ENCODE measurements around the gene B3GNT2.
A peak's percentile ranks its signal among the peaks of the same experiment; 100 is the strongest.

The B3GNT2 gene

DNA sequence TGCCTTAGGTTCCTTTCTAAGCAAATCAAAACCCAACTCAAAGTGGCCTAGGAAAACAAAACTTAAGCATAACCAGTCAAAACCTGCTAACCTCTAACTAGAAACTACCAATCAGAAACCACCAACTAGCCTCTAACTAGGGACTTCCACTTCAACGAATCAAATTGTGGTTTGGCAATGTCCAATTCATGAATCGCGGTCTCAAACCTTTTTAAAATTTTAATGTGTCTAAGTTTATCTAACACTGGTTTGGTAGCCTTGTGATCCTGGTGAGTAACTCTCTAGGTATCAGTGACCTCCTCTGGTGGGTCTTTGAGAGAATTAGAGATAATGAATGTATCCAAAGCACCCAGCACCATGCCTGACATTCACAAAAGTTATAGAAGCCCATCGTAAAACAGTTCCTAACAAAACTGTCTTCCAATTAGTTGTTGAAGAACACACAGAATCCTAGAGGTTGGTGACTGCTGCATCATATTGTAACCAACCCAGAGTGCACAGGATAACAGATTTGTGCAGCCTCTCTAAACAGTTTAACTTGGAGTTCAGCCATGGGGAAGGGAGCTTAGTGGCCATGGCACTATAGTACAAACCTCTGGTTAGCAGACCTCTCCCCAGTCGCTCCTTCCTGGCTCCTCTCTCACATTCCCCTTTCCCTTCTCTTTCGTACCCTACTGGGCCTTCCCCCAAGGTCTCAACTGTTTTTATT, 45.2 kb upstream of the B3GNT2 start:
- H2BK120ac ChIP-seq (ENCODE audit: insufficient read depth, low read length, poor library complexity), result peak overlapping the region; percentile 36
- no peak overlapping the region for H3K9ac ChIP-seq (ENCODE audit: low read length)
- H3K9me3 ChIP-seq (ENCODE audit: insufficient read depth, low read depth, low read length), result no peaks in the 10 kb centered on the region
- no peaks in the 10 kb centered on the region for H3K27me3 ChIP-seq (ENCODE audit: insufficient read depth, low read length)
- H3K14ac ChIP-seq (ENCODE audit: low read length), result no peak overlapping the region
- no peak overlapping the region for H3K27ac ChIP-seq (ENCODE audit: low read depth, low read length)
- H3K36me3 ChIP-seq (ENCODE audit: control insufficient read depth in 1 of 2, insufficient read depth in 2 of 2, low read length in 2 of 2), result no peaks in the 10 kb centered on the region
- no peak overlapping the region for H3K4me2 ChIP-seq (ENCODE audit: low read length)
- peak; percentile 23 to 53 for DNase-seq
- peaks cover 11 to 17% of the 10 kb centered on the region in 2 experiments for H3K4me1 ChIP-seq (ENCODE audit: control insufficient read depth in 1 of 2, insufficient read depth in 2 of 2, low read length in 2 of 2)
- no peak overlapping the region for H2AFZ ChIP-seq (ENCODE audit: insufficient read depth, low read length, poor library complexity)
- H4K91ac ChIP-seq (ENCODE audit: low read depth, low read length), result peak overlapping the region; percentile 45
- no CpG with 5 or more reads among the region's 6 CpGs for WGBS (ENCODE audit: extremely low coverage, insufficient coverage, insufficient read length)
- peaks cover 15% of the 10 kb centered on the region for H3K79me1 ChIP-seq (ENCODE audit: low read length)
- no peak overlapping the region for H4K12ac ChIP-seq (ENCODE audit: low read depth, low read length)
- H4K8ac ChIP-seq (ENCODE audit: low read depth, low read length), result no peak overlapping the region
- H3K18ac ChIP-seq (ENCODE audit: low read length), result no peak overlapping the region
- no peak overlapping the region for H2AK5ac ChIP-seq (ENCODE audit: low read length)
- no peak overlapping the region for H3K4ac ChIP-seq (ENCODE audit: low read depth, low read length)
- H3K23ac ChIP-seq (ENCODE audit: low read length), result no peak overlapping the region
- peak overlapping the region; percentile 55 for H2BK12ac ChIP-seq (ENCODE audit: low read length)
- H2BK5ac ChIP-seq (ENCODE audit: low read depth, low read length, poor library complexity), result no peak overlapping the region
- H3K79me2 ChIP-seq (ENCODE audit: control insufficient read depth, insufficient read depth, low read length, poor library complexity), result peaks cover 3% of the 10 kb centered on the region
- no peak overlapping the region for H3K4me3 ChIP-seq (ENCODE audit: low read depth, low read length)

DNA sequence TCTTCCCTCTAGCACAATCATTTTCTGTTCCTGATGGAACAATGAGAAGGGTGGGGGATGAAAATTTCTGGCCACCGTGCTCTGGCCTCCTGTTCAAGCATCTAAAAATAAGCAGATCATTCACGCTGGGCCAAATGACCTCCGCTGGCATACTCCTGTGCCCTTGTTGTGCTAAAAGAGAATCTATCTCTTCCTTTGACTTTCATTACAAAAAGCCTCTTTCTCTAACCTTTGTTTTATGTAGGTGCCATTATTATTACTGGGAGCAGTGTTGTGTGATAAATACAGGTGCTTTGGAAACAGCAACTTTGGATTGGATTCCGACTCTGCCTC, 44.6 kb upstream of the B3GNT2 start:
- no peak overlapping the region for H4K8ac ChIP-seq (ENCODE audit: low read depth, low read length)

GRCh38 chr2:62152000-62152399, 43.9 kb upstream of the B3GNT2 start:
- Histone ChIP-seq H2BK120ac (ENCODE audit: insufficient read depth, low read length, poor library complexity) (no peak overlapping the region), H3K23ac (ENCODE audit: low read length) (no peak overlapping the region)
- WGBS (ENCODE audit: extremely low coverage, insufficient coverage, insufficient read length), result no CpG with 5 or more reads among the region's 3 CpGs

More for the DNA sequence above, 44.6 kb upstream of the B3GNT2 start:
- Histone ChIP-seq H2BK120ac (ENCODE audit: insufficient read depth, low read length, poor library complexity) (peak overlapping the region; percentile 36), H3K79me2 (ENCODE audit: control insufficient read depth, insufficient read depth, low read length, poor library complexity) (peaks cover 3% of the 10 kb centered on the region), H2BK5ac (ENCODE audit: low read depth, low read length, poor library complexity) (no peak overlapping the region), H3K4me3 (ENCODE audit: low read depth, low read length) (no peak overlapping the region), H3K14ac (ENCODE audit: low read length) (no peak overlapping the region), H3K27me3 (ENCODE audit: insufficient read depth, low read length) (no peaks in the 10 kb centered on the region), H4K12ac (ENCODE audit: low read depth, low read length) (no peak overlapping the region), H3K4ac (ENCODE audit: low read depth, low read length) (no peak overlapping the region), H2BK12ac (ENCODE audit: low read length) (peak overlapping the region; percentile 55), H2AK5ac (ENCODE audit: low read length) (no peak overlapping the region), H3K4me1 (ENCODE audit: control insufficient read depth in 1 of 2, insufficient read depth in 2 of 2, low read length in 2 of 2) (peaks cover 11 to 17% of the 10 kb centered on the region in 2 experiments), H3K9me3 (ENCODE audit: insufficient read depth, low read depth, low read length) (no peaks in the 10 kb centered on the region), H2AFZ (ENCODE audit: insufficient read depth, low read length, poor library complexity) (no peak overlapping the region), H4K91ac (ENCODE audit: low read depth, low read length) (peak overlapping the region; percentile 45), H3K4me2 (ENCODE audit: low read length) (no peak overlapping the region), H3K23ac (ENCODE audit: low read length) (no peak overlapping the region), H3K36me3 (ENCODE audit: control insufficient read depth in 1 of 2, insufficient read depth in 2 of 2, low read length in 2 of 2) (no peaks in the 10 kb centered on the region), H3K79me1 (ENCODE audit: low read length) (peaks cover 15% of the 10 kb centered on the region), H3K27ac (ENCODE audit: low read depth, low read length) (no peak overlapping the region), H3K9ac (ENCODE audit: low read length) (no peak overlapping the region), H3K18ac (ENCODE audit: low read length) (no peak overlapping the region)
- no peak for DNase-seq
- WGBS (ENCODE audit: extremely low coverage, insufficient coverage, insufficient read length), result no CpG with 5 or more reads among the region's 4 CpGs

DNA sequence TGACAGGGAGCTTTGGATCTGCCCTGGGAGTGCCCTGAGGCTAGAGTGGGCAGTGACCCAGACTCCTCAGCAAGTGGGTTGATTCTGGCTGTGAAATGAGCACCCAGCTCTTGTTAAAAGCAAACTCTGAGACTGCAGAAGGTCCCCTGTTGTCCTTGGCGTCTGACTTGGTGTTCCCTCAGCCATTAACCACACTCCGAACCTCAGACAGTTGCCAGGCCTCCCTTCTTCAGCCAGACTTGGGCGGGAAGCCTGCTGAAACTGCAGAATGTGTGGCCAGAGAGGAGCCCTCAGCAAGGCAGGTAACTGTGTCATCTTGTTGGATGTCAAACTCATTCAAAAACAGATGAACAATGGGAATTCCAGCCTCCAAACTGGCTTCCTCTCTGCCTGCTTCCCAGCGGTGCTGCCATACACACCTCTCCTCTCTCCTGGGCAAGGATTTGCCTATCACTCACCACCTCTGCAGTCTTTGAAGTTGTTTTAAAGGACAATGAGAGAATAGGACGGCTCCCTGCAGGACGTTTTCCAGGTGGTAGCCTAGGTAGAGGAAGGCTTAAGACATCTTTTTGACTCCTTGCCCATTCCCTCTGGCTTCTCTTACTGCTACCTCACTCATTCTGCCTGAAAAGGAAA, 38.9 kb upstream of the B3GNT2 start:
- Histone ChIP-seq H2BK12ac (ENCODE audit: low read length) (peak overlapping the region; percentile 78), H3K79me1 (ENCODE audit: low read length) (peaks cover 1% of the 10 kb centered on the region), H3K4me2 (ENCODE audit: low read length) (no peak overlapping the region), H3K36me3 (ENCODE audit: control insufficient read depth in 1 of 2, insufficient read depth in 2 of 2, low read length in 2 of 2) (no peaks in the 10 kb centered on the region), H2BK5ac (ENCODE audit: low read depth, low read length, poor library complexity) (no peak overlapping the region), H4K8ac (ENCODE audit: low read depth, low read length) (peak overlapping the region; percentile 7), H2AFZ (ENCODE audit: insufficient read depth, low read length, poor library complexity) (no peak overlapping the region), H3K9ac (ENCODE audit: low read length) (no peak overlapping the region), H3K27ac (ENCODE audit: low read depth, low read length) (peak overlapping the region; percentile 72), H4K12ac (ENCODE audit: low read depth, low read length) (no peak overlapping the region), H4K91ac (ENCODE audit: low read depth, low read length) (peak overlapping the region; percentile 27), H3K9me3 (ENCODE audit: insufficient read depth, low read depth, low read length) (no peaks in the 10 kb centered on the region), H2BK120ac (ENCODE audit: insufficient read depth, low read length, poor library complexity) (peak overlapping the region; percentile 57), H3K4ac (ENCODE audit: low read depth, low read length) (no peak overlapping the region), H3K14ac (ENCODE audit: low read length) (no peak overlapping the region), H3K23ac (ENCODE audit: low read length) (no peak overlapping the region), H3K27me3 (ENCODE audit: insufficient read depth, low read length) (no peaks in the 10 kb centered on the region), H3K79me2 (ENCODE audit: control insufficient read depth, insufficient read depth, low read length, poor library complexity) (no peaks in the 10 kb centered on the region), H3K4me3 (ENCODE audit: low read depth, low read length) (no peak overlapping the region), H2AK5ac (ENCODE audit: low read length) (no peak overlapping the region), H3K18ac (ENCODE audit: low read length) (no peak overlapping the region), H3K4me1 (ENCODE audit: control insufficient read depth in 1 of 2, insufficient read depth in 2 of 2, low read length in 2 of 2) (peaks cover 12 to 14% of the 10 kb centered on the region in 2 experiments)
- no CpG with 5 or more reads among the region's 6 CpGs for WGBS (ENCODE audit: extremely low coverage, insufficient coverage, insufficient read length)
- DNase-seq, result no peak

More at GRCh38 chr2:62152000-62152399, 43.9 kb upstream of the B3GNT2 start:
- H3K4me2 ChIP-seq (ENCODE audit: low read length), result no peak overlapping the region
- no peak overlapping the region for H2AFZ ChIP-seq (ENCODE audit: insufficient read depth, low read length, poor library complexity)
- no peak overlapping the region for H3K18ac ChIP-seq (ENCODE audit: low read length)
- H3K9ac ChIP-seq (ENCODE audit: low read length), result no peak overlapping the region
- H3K79me1 ChIP-seq (ENCODE audit: low read length), result peaks cover 15% of the 10 kb centered on the region
- H2AK5ac ChIP-seq (ENCODE audit: low read length), result no peak overlapping the region
- H3K27me3 ChIP-seq (ENCODE audit: insufficient read depth, low read length), result no peaks in the 10 kb centered on the region
- DNase-seq, result peak; percentile 84 to 92
- no peak overlapping the region for H4K91ac ChIP-seq (ENCODE audit: low read depth, low read length)
- H3K4me1 ChIP-seq (ENCODE audit: control insufficient read depth in 1 of 2, insufficient read depth in 2 of 2, low read length in 2 of 2), result peaks cover 15 to 21% of the 10 kb centered on the region in 2 experiments
- peak overlapping the region; percentile 15 for H2BK12ac ChIP-seq (ENCODE audit: low read length)
- H3K27ac ChIP-seq (ENCODE audit: low read depth, low read length), result no peak overlapping the region
- no peak overlapping the region for H4K12ac ChIP-seq (ENCODE audit: low read depth, low read length)
- H3K36me3 ChIP-seq (ENCODE audit: control insufficient read depth in 1 of 2, insufficient read depth in 2 of 2, low read length in 2 of 2), result no peaks in the 10 kb centered on the region
- H3K4me3 ChIP-seq (ENCODE audit: low read depth, low read length), result no peak overlapping the region
- H3K9me3 ChIP-seq (ENCODE audit: insufficient read depth, low read depth, low read length), result no peaks in the 10 kb centered on the region
- H3K4ac ChIP-seq (ENCODE audit: low read depth, low read length), result no peak overlapping the region
- peak overlapping the region; percentile 21 for H4K8ac ChIP-seq (ENCODE audit: low read depth, low read length)
- peaks cover 3% of the 10 kb centered on the region for H3K79me2 ChIP-seq (ENCODE audit: control insufficient read depth, insufficient read depth, low read length, poor library complexity)
- H2BK5ac ChIP-seq (ENCODE audit: low read depth, low read length, poor library complexity), result no peak overlapping the region
- H3K14ac ChIP-seq (ENCODE audit: low read length), result no peak overlapping the region
